Measurements from ENCODE around the gene ATP8B2. TPM values are rescaled to one million over a fixed set of nuclear protein-coding genes. Genes with fewer than 3 reads are reported as not detected.

Gene ATP8B2
- total and polyA plus RNA-seq, 10 of the 15 experiments (the other 5 are each of a cell fraction or from before 2014, with no cell fraction given) = 0.44 to 61.8 (median 15.0) TPM

- POLR2A ChIA-PET = interaction anchor here (0.5 to 1.2 kb wide), 2 partner anchors 10 to 362 kb away, joined by 4 to 5 read pairs; no protein-coding TSS in a partner anchor
- SMC1A ChIA-PET (ENCODE audit: uncharacterized antibody, unreplicated experiment) = interaction anchor here (0.7 to 1.5 kb wide), 4 partner anchors 9 to 106 kb away, joined by 3 to 4 read pairs (median 4); no protein-coding TSS in a partner anchor
- H3K27ac ChIP-seq (ENCODE audit: control insufficient read depth, insufficient read depth) = no peak overlapping the region
- FAIRE-seq (no peak), DNase-seq (ENCODE audit: low read depth, low spot score) (no peak), ATAC-seq (no peak)
- in situ Hi-C loops (cut with MboI) (no loop called here), intact Hi-C loops (cut with micrococcal nuclease; ENCODE audit: unreplicated experiment) (no loop called here)
- no TSS peak for BruUV-seq (replicated peaks)
- peaks cover 0 to 3% of the 10 kb centered on the region in 2 experiments; a peak in 1 of 4 replicates for H3K27me3 ChIP-seq (replicated peaks in 1 of 2; ENCODE audit: control insufficient read depth in 2 of 2, insufficient read depth in 2 of 2, low read length in 1 of 2)
- H2AFZ ChIP-seq (ENCODE audit: control insufficient read depth, low read depth, low read length) = no peak overlapping the region
- CTCF ChIA-PET = interaction anchor here (0.6 to 2.0 kb wide), 6 partner anchors 15 to 222 kb away, joined by 3 to 5 read pairs (median 4); no protein-coding TSS in a partner anchor
- no peak overlapping the region for H3K4me3 ChIP-seq
- H3K9ac ChIP-seq (ENCODE audit: control insufficient read depth, insufficient read depth, low read length) = no peak overlapping the region
- no peaks in the 10 kb centered on the region for H3K36me3 ChIP-seq (ENCODE audit: control insufficient read depth in 2 of 2, insufficient read depth in 2 of 2, low read length in 1 of 2)
- no peaks in the 10 kb centered on the region for H3K4me1 ChIP-seq (ENCODE audit: control insufficient read depth, insufficient read depth, low read length)
- H3K79me2 ChIP-seq (ENCODE audit: control insufficient read depth, insufficient read depth, low read length) = no peaks in the 10 kb centered on the region
- 34% methylated on average over 3 of the region's 3 CpGs for WGBS (ENCODE audit: insufficient coverage, insufficient replicate concordance, low lambda C conversion rate, missing lambda C conversion rate)
- RAD21 ChIA-PET (ENCODE audit: unreplicated experiment) = no interaction called here
- no peak overlapping the region for H3K4me2 ChIP-seq (ENCODE audit: control insufficient read depth, insufficient read depth)
- TF ChIP-seq NFYB (IDR thresholded peaks at IDR 0.05; ENCODE audit: insufficient read depth, low read depth, low read length) (no peak), ESRRA (IDR thresholded peaks at IDR 0.05; ENCODE audit: low read length) (no peak), BCLAF1 (IDR thresholded peaks at IDR 0.05) (no peak), NRF1 (conservative IDR thresholded peaks at IDR 0.05; ENCODE audit: low read depth, low read length) (no peak), TCF12 (IDR thresholded peaks at IDR 0.05; ENCODE audit: low read depth, low read length) (no peak), IKZF1 (conservative IDR thresholded peaks at IDR 0.05) (no peak), RELB (IDR thresholded peaks at IDR 0.05; ENCODE audit: low read depth) (no peak), ZBTB4 (CRISPR knock-in tag; IDR thresholded peaks at IDR 0.05) (no peak), HDAC6 (IDR thresholded peaks at IDR 0.05; ENCODE audit: unreplicated experiment) (no peak)
- no peaks in the 10 kb centered on the region for H4K20me1 ChIP-seq (ENCODE audit: control insufficient read depth, insufficient read depth)
- no peaks in the 10 kb centered on the region; the same call in 2 of the 3 replicates for H3K9me3 ChIP-seq (replicated peaks; ENCODE audit: control insufficient read depth, insufficient read depth, low read length)
These were observed 36.0 kb downstream of the ATP8B2 start for GRCh38 chr1:154361357-154361756.
